HG02759 (cell line): ENCODE results near the gene HDGFL2.

ENCODE experiments used
- ATAC-seq: cut with Tn5 transposase; IDR thresholded peaks from one replicate; pipeline ENCODE4 v1.9.1; 2021; ENCODE audit warnings: mild to moderate bottlenecking, moderate library complexity; ENCODE audit not compliant: unreplicated experiment

HDGFL2 gene

DNA sequence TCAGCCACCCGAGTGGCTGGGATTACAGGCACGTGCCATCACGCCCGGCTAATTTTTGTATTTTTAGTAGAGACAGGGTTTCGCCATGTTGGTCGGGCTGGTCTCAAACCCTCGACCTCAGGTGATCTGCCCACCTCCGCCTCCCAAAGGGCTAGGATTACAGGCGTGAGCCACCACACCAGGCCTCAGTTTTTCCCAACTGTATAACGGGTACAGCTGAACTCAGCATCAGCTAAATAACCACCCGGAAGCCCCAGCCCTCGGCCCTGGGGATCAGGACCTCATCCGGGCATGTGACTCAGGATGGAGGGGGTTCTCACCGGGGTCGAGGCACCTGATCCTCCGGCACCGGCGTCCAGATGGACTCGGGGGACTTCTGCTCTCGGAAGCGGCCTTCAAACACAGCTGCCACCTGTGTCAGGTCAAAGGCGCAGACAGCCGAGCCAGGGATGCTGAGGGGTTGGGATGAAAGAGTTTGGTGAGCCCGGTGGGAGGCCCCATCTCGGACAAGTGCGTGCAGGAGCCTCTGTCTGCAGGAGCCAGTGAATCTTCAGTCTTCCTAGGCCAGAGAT lies 78.5 kb downstream of the HDGFL2 start:
- no peak for ATAC-seq
